Neural cell (in vitro differentiated cells): ENCODE data around the gene MICAL2. TPM values are rescaled to one million over a fixed set of nuclear protein-coding genes. Genes with fewer than 3 reads are reported as not detected.

Source experiments
- H2AFZ ChIP-seq: fragments of 200-600, 300-800 bp; sonication (generic), shearing (Covaris generic); 2 replicates; pipeline ENCODE4 v1.6.0; 2014; ENCODE audit warnings: low read depth, mild to moderate bottlenecking, antibody characterized with exemption, low read length, moderate library complexity
- H3F3A ChIP-seq: fragments of 200-600 bp; shearing (Covaris generic); 2 replicates; pipeline ENCODE4 v1.6.1; 2016; ENCODE audit warnings: mild to moderate bottlenecking, moderate library complexity, mixed read lengths, antibody characterized with exemption, low read length; ENCODE audit not compliant: insufficient read depth, poor library complexity, severe bottlenecking
- H3K27ac ChIP-seq: fragments of 200-600, 300-800 bp; sonication (generic), shearing (Covaris generic); 2 replicates; pipeline ENCODE4 v1.5.1; 2014; ENCODE audit warnings: mild to moderate bottlenecking, low read length, moderate library complexity
- H3K27me3 ChIP-seq: fragments of 300-800, 200-600 bp; sonication (generic), shearing (Covaris generic); 2 replicates; pipeline ENCODE4 v1.6.0; 2014; ENCODE audit warnings: mild to moderate bottlenecking, low read depth, low read length, moderate library complexity; ENCODE audit not compliant: insufficient read depth
- H3K36me3 ChIP-seq: fragments of 300-800, 200-600 bp; sonication (generic), shearing (Covaris generic); 2 replicates; pipeline ENCODE4 v1.5.1; 2014; ENCODE audit warnings: mild to moderate bottlenecking, antibody characterized with exemption, low read length, moderate library complexity; ENCODE audit not compliant: insufficient read depth
- H3K4me2 ChIP-seq: fragments of 300-800, 200-600 bp; sonication (generic), shearing (Covaris generic); 2 replicates; pipeline ENCODE4 v1.6.0; 2014; ENCODE audit warnings: mild to moderate bottlenecking, low read length
- H3K4me3 ChIP-seq: fragments of 300-800, 200-600 bp; sonication (generic), shearing (Covaris generic); 2 replicates; pipeline ENCODE4 v1.5.1; 2014; ENCODE audit warnings: mild to moderate bottlenecking, low read length, moderate library complexity
- H3K79me2 ChIP-seq: fragments of 200-600 bp; shearing (Covaris generic); replicated peaks from 2 replicates; pipeline ENCODE4 v1.6.0; 2014; ENCODE audit warnings: mild to moderate bottlenecking, low read length, moderate library complexity; ENCODE audit not compliant: insufficient read depth
- H3K9ac ChIP-seq: fragments of 300-800, 200-600 bp; sonication (generic), shearing (Covaris generic); 2 replicates; pipeline ENCODE4 v1.6.1; 2016; ENCODE audit warnings: mild to moderate bottlenecking, low read length, mixed read lengths
- H3K9me2 ChIP-seq: fragments of 200-600 bp; shearing (Covaris generic); 2 replicates; pipeline ENCODE4 v1.6.1; 2016; ENCODE audit warnings: mild to moderate bottlenecking, low read length, mixed read lengths; ENCODE audit not compliant: insufficient read depth
- H3K9me3 ChIP-seq: fragments of 200-600, 300-800 bp; sonication (generic), shearing (Covaris generic); 2 replicates; pipeline ENCODE4 v1.6.1; 2016; ENCODE audit warnings: mild to moderate bottlenecking, mixed run types, low read length, moderate library complexity, mixed read lengths
- H4K20me1 ChIP-seq: fragments of 200-600 bp; shearing (Covaris generic); 2 replicates; pipeline ENCODE4 v1.6.1; 2016; ENCODE audit warnings: mild to moderate bottlenecking, mixed run types; ENCODE audit not compliant: insufficient read depth
- CTCF ChIP-seq: fragments of 450-650 bp; IDR thresholded peaks from 2 replicates; pipeline ENCODE4 v1.5.1; 2014; ENCODE audit warnings: antibody characterized with exemption, mild to moderate bottlenecking, moderate library complexity; ENCODE audit not compliant: poor library complexity, severe bottlenecking
- EP300 ChIP-seq: fragments of 450-650 bp; conservative IDR thresholded peaks from 2 replicates; pipeline ENCODE4 v1.6.1; 2014; ENCODE audit warnings: antibody characterized with exemption, mild to moderate bottlenecking, moderate library complexity; ENCODE audit not compliant: poor library complexity, severe bottlenecking
- EZH2 ChIP-seq: fragments of 200-600, 300-800 bp; shearing (Covaris generic), sonication (generic); IDR thresholded peaks from 2 replicates; pipeline ENCODE4 v1.6.1; 2014; ENCODE audit warnings: antibody characterized with exemption, low read length, borderline replicate concordance, mild to moderate bottlenecking; ENCODE audit not compliant: insufficient read depth, poor library complexity, severe bottlenecking
- MXI1 ChIP-seq: fragments of 450-650 bp; conservative IDR thresholded peaks from 2 replicates; pipeline ENCODE4 v1.6.1; 2014; ENCODE audit warnings: antibody characterized with exemption, mild to moderate bottlenecking; ENCODE audit not compliant: poor library complexity, severe bottlenecking
- POLR2AphosphoS5 ChIP-seq: IDR thresholded peaks from 2 replicates; pipeline ENCODE4 v1.6.1; 2012
- RAD21 ChIP-seq: fragments of 450-650 bp; conservative IDR thresholded peaks from 2 replicates; pipeline ENCODE4 v1.6.1; 2014; ENCODE audit warnings: antibody characterized with exemption, mild to moderate bottlenecking, moderate library complexity
- REST ChIP-seq: IDR thresholded peaks from 2 replicates; pipeline ENCODE4 v1.6.1; 2012; ENCODE audit warnings: borderline replicate concordance
- SMC3 ChIP-seq: fragments of 450-650 bp; conservative IDR thresholded peaks from 2 replicates; pipeline ENCODE4 v1.6.1; 2014; ENCODE audit warnings: antibody characterized with exemption, mild to moderate bottlenecking, moderate library complexity; ENCODE audit not compliant: poor library complexity
- TAF1 ChIP-seq: IDR thresholded peaks from 2 replicates; pipeline ENCODE4 v1.6.1; 2012; ENCODE audit warnings: low read depth
- polyA plus RNA-seq: library from polyadenylated mRNA; depleted of rRNA; stranded (reverse); fragments of >200 nt; gene quantifications from 2 replicates; pipeline ENCODE4 v1.2.3, GENCODE V29; 2014

MICAL2 gene
- polyA plus RNA-seq, 1 donor from 2014 or later = 2.2 TPM

DNA sequence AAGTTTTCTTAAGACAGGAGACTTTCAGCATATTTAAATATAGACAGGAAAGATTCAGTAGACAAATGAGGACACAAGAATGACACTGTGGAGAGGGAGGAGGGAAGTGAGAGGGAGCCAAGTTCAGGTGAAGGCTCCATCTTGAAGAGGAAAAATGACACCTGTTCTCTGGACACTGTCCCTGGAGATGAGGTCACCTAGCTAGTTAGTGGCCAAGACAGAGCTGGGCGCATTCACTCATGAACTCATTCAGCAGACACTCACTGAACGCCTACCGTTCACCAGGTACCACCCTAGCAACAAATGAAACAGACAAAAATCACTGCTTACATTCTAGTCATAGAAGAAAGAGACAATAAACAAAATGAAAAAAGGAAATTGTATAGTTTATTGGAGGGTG is 163.7 kb downstream of the MICAL2 start:
- Histone ChIP-seq H3K9me2 (no peaks in the 10 kb centered on the region), H2AFZ (no peak overlapping the region), H3K4me2 (no peak overlapping the region), H3K9ac (no peak overlapping the region), H3K79me2 (no peaks in the 10 kb centered on the region), H3K4me3 (no peak overlapping the region), H3K27me3 (no peaks in the 10 kb centered on the region), H3K27ac (no peak overlapping the region), H3K36me3 (no peaks in the 10 kb centered on the region), H3F3A (no peaks in the 10 kb centered on the region), H3K9me3 (no peaks in the 10 kb centered on the region), H4K20me1 (no peaks in the 10 kb centered on the region)
- TF ChIP-seq EP300 (no peak), EZH2 (no peak), RAD21 (no peak), TAF1 (no peak), CTCF (no peak), REST (no peak), MXI1 (no peak), POLR2AphosphoS5 (no peak), SMC3 (no peak)

GRCh38 chr11:12274558-12275197 is 164.3 kb downstream of the MICAL2 start:
- Histone ChIP-seq H3K9ac (no peak overlapping the region), H3K79me2 (no peaks in the 10 kb centered on the region), H3K4me3 (no peak overlapping the region), H3K27me3 (no peaks in the 10 kb centered on the region), H3K9me2 (no peaks in the 10 kb centered on the region), H3K27ac (no peak overlapping the region), H3F3A (no peaks in the 10 kb centered on the region), H4K20me1 (no peaks in the 10 kb centered on the region), H2AFZ (no peak overlapping the region), H3K4me2 (no peak overlapping the region), H3K9me3 (no peaks in the 10 kb centered on the region), H3K36me3 (no peaks in the 10 kb centered on the region)
- no peak for TF ChIP-seq EP300
- TF ChIP-seq REST = no peak
- no peak for TF ChIP-seq SMC3
- TF ChIP-seq MXI1 = no peak
- no peak for TF ChIP-seq RAD21
- TF ChIP-seq TAF1 = no peak
- no peak for TF ChIP-seq POLR2AphosphoS5
- TF ChIP-seq CTCF = no peak
- TF ChIP-seq EZH2 = no peak
